ENCODE measurements around the gene CHCHD10. TPM values are rescaled to one million over a fixed set of nuclear protein-coding genes. Genes with fewer than 3 reads are reported as not detected.
"Not testable (repeated sequence)": the region's sequence is repeated elsewhere in the genome, so short reads cannot be mapped to it uniquely, and the experiment has no call there.

Gene CHCHD10
- total RNA-seq, 6 experiments from 2014 or later, result 89.3 to 117 (median 106) TPM

DNA sequence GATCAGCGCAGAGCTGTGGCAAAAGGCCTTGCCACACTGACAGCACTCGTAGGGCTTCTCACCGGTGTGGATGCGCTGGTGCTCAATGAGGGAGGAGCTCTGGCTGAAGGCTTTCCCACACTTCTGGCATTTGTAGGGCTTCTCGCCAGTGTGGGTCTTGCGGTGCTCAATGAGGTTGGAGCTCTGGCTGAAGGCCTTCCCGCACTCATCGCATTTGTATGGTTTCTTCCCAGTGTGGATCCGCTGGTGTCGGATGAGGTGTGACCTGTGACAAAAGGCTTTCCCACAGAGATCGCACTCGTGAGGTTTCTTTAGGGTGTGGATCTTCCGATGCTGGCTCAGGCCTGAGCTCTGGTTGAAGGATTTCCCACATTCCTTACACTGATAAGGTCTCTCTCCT, 23.8 kb downstream of the CHCHD10 start:
- Mint-ChIP-seq H3K9me3 (no peaks in the 10 kb centered on the region), H3K36me3 (ENCODE audit: low read depth) (peaks cover 17% of the 10 kb centered on the region), H3K4me1 (ENCODE audit: low read depth) (peaks cover 6% of the 10 kb centered on the region; the same call in 1 of the 2 replicates), H3K27me3 (ENCODE audit: insufficient read depth) (no peaks in the 10 kb centered on the region), H3K27ac (no peak overlapping the region), H3K4me3 (no peak overlapping the region)
- TF ChIP-seq, protein P1, sequence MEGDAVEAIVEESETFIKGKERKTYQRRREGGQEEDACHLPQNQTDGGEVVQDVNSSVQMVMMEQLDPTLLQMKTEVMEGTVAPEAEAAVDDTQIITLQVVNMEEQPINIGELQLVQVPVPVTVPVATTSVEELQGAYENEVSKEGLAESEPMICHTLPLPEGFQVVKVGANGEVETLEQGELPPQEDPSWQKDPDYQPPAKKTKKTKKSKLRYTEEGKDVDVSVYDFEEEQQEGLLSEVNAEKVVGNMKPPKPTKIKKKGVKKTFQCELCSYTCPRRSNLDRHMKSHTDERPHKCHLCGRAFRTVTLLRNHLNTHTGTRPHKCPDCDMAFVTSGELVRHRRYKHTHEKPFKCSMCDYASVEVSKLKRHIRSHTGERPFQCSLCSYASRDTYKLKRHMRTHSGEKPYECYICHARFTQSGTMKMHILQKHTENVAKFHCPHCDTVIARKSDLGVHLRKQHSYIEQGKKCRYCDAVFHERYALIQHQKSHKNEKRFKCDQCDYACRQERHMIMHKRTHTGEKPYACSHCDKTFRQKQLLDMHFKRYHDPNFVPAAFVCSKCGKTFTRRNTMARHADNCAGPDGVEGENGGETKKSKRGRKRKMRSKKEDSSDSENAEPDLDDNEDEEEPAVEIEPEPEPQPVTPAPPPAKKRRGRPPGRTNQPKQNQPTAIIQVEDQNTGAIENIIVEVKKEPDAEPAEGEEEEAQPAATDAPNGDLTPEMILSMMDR (IDR thresholded peaks at IDR 0.05), result no peak
- DNase-seq, result no peak

DNA sequence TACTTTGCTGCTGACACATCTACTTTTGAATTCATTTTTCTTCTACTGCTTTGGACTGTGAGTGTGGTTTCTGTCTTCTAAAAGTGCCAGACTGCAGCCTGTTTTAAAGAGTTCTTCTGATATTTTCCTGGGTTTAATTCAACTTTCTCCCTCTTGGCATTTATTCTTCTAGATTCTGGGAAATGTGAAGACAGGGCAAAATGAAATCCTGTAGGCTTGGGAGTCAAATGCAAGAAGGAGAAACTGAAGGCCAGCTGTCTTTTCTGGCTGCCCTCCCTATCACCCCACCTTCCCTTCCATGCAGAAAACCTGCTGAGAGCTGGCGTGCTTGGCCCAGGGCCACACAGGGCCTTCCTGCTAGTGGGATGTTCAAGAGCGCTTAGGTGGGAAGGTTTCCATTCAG, 24.5 kb downstream of the CHCHD10 start:
- H3K4me3 Mint-ChIP-seq, result no peak overlapping the region
- no peaks in the 10 kb centered on the region for H3K9me3 Mint-ChIP-seq
- H3K27me3 Mint-ChIP-seq (ENCODE audit: insufficient read depth), result no peaks in the 10 kb centered on the region
- H3K27ac Mint-ChIP-seq, result no peak overlapping the region
- TF ChIP-seq, protein P1 (IDR thresholded peaks at IDR 0.05), result no peak
- H3K36me3 Mint-ChIP-seq (ENCODE audit: low read depth), result peaks cover 17% of the 10 kb centered on the region
- H3K4me1 Mint-ChIP-seq (ENCODE audit: low read depth), result peaks cover 6% of the 10 kb centered on the region; the same call in 1 of the 2 replicates
- no peak for DNase-seq

DNA sequence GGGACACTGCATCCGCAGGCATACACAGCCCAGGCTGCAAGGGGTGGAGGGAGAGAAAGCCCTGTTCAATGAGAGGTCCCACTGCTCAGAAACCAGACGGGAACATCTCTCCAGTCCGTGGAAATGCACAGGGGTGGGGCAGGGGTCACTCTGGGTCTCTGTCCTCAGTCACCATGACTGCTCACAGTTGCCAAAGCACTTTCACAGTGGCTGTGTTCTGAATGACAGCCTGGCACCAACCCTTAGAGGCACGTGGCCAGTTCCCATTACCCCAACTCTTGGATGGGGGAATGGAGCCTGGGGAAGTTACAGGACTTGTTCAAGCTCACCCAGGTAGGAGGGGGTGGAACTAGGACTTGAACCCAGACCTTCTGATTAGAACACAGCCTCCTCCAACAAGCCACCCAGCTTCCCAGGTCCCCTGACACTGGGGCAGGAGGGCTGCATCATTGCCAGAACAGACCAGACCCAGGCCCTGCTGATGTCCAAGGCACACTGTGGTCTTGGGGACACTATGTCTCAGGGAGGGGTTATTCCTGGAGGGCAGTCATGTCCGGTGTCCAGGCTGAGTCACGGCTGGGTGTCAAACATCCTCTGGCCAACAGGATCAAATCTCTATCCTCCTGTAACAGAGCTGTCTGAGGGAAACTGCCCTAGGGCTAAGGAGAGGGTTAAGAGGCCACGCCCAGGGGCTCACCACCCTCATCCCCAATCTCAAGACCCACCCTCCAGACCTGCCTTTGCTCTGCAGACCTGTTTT, 25.1 kb downstream of the CHCHD10 start:
- no peaks in the 10 kb centered on the region for H3K27me3 Mint-ChIP-seq (ENCODE audit: insufficient read depth)
- H3K4me3 Mint-ChIP-seq, result no peak overlapping the region
- no peak overlapping the region for H3K27ac Mint-ChIP-seq
- no peaks in the 10 kb centered on the region for H3K9me3 Mint-ChIP-seq
- H3K4me1 Mint-ChIP-seq (ENCODE audit: low read depth), result peaks cover 6% of the 10 kb centered on the region; the same call in 1 of the 2 replicates
- peaks cover 17% of the 10 kb centered on the region for H3K36me3 Mint-ChIP-seq (ENCODE audit: low read depth)
- TF ChIP-seq, protein P1 (IDR thresholded peaks at IDR 0.05), result no peak
- DNase-seq, result no peak

DNA sequence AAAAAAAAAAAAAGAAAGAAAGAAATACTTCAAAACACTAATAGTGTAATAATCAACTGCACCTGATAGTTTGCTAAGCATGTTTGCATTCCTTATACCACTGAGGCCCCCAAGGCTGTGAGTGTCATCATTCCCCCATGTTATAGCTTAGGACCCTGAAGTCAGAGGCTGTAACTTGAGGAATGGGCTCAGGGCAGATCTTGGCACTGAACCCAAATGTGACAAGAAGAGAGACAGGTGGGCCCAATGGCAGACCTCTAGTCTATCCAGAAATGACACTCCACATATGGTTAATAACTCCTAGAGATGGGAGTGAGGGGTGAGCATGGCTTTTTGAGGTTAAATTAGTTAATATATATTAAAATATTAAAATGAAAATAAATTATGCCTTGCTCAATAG, 30.1 kb downstream of the CHCHD10 start:
- Mint-ChIP-seq H3K4me1 (ENCODE audit: low read depth) (no peaks in the 10 kb centered on the region), H3K4me3 (no peak overlapping the region), H3K36me3 (ENCODE audit: low read depth) (no peaks in the 10 kb centered on the region), H3K27me3 (ENCODE audit: insufficient read depth) (no peaks in the 10 kb centered on the region), H3K9me3 (no peaks in the 10 kb centered on the region), H3K27ac (no peak overlapping the region)
- no peak for DNase-seq
- TF ChIP-seq, protein P1 (IDR thresholded peaks at IDR 0.05), result no peak

DNA sequence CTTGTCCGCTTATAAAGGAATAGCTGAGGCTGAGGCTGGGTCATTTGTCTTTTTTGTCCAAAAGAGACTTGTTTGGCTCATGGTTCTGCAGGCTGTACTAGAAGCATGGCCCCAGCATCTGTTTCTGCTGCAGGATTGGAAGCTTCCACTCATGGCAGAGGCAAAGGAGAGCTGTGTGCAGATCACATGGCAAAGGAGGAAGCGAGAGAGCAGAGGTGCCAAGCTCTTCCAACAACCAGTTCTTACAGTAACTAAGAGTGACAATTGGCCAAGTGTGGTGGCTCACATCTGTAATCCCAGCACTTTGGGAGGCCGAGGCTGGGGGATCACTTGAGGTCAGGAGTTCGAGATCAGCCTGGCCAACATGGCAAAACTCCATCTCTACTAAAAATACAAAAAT, 39.7 kb downstream of the CHCHD10 start:
- H3K4me3 Mint-ChIP-seq; DNase-seq; H3K9me3 Mint-ChIP-seq; H3K4me1 Mint-ChIP-seq (ENCODE audit: low read depth); H3K27ac Mint-ChIP-seq; H3K36me3 Mint-ChIP-seq (ENCODE audit: low read depth): not testable (repeated sequence)
- peaks cover 16% of the 10 kb centered on the region for H3K27me3 Mint-ChIP-seq (ENCODE audit: insufficient read depth)

DNA sequence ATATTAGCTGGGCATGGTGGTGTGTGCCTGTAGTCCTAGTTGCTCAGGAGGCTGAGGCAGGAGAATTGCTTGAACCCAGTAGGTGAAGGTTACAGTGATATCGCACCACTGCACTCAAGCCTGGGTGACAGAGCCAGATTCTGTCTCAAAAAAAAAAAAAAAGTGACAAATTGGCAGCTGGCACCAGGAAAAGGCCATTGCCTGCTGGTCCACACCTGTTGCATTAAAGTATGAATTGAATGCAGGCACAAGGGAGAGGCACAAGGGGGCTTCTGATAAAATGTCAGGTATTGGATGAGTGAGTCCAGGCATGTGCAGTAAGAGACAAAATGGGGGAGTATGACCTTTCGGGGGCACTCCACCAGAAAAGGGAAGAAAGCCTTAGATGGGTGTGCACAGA, 45.0 kb downstream of the CHCHD10 start:
- H3K4me1 Mint-ChIP-seq (ENCODE audit: low read depth), result 0 out of 2 replicates have a peak, but pooled peaks cover 5% of the 10 kb centered on the region
- no peak for DNase-seq
- TF ChIP-seq, protein P1 (IDR thresholded peaks at IDR 0.05), result no peak
- H3K4me3 Mint-ChIP-seq, result no peak overlapping the region
- H3K27ac Mint-ChIP-seq, result no peak overlapping the region
- peaks cover 11% of the 10 kb centered on the region for H3K27me3 Mint-ChIP-seq (ENCODE audit: insufficient read depth)
- no peaks in the 10 kb centered on the region for H3K9me3 Mint-ChIP-seq
- no peaks in the 10 kb centered on the region for H3K36me3 Mint-ChIP-seq (ENCODE audit: low read depth)
